Memory B cell (primary cell): ENCODE data around the gene KDM6A.
"Not testable (repeated sequence)": the region's sequence is repeated elsewhere in the genome, so short reads cannot be mapped to it uniquely, and the experiment has no call there.

Experiments
- ATAC-seq: fragments of 150-1000 bp; cut with Tn5 transposase; 2 replicates; pipeline ENCODE4 v1.10.0; 2021; ENCODE audit warnings: low read depth, mild to moderate bottlenecking, moderate library complexity
- DNase-seq, 2 donors: peaks; one replicate each; pipeline ENCODE4 v3.0.0; 2022; ENCODE audit warnings: low spot score in 2 of 2
- H3K27ac Mint-ChIP-seq: one replicate; pipeline ENCODE4 v1.8.0; 2022; ENCODE audit warnings: mild to moderate bottlenecking, moderate library complexity, mixed read lengths
- H3K27me3 Mint-ChIP-seq: one replicate; pipeline ENCODE4 v1.8.0; 2022; ENCODE audit warnings: mixed read lengths
- H3K36me3 Mint-ChIP-seq: one replicate; pipeline ENCODE4 v1.8.0; 2022; ENCODE audit warnings: mild to moderate bottlenecking, mixed read lengths
- H3K4me1 Mint-ChIP-seq: one replicate; pipeline ENCODE4 v1.8.0; 2022; ENCODE audit warnings: mixed read lengths
- H3K4me3 Mint-ChIP-seq: one replicate; pipeline ENCODE4 v1.8.0; 2022; ENCODE audit warnings: mild to moderate bottlenecking, moderate library complexity, mixed read lengths
- H3K9me3 Mint-ChIP-seq: one replicate; pipeline ENCODE4 v1.8.0; 2022; ENCODE audit warnings: mixed read lengths

The KDM6A gene

DNA sequence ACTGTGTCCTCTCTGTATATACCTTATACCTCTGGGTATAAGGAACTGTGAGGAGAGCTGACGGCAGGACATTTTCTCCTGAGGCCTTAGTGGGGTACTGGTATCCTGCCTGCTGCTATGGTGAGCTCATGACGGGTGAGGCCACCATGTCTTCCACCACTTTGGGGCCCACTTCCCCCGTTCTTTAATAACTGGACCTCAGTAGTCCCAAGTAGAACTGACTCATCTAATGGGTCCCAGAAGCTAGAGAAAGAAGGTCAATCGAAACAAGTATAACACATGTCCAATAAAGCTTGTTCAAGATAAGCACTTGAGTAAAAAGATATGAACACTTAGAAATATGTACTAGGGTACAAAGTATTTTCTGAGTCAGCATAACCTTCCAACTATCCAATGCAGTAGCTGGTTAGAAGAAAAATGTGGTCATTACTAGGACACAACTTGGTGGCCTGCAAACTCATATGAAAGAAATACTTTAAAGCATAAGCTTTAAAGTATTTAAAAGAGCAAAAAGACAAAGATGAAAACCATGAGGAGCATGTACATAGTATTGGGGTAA lies 256.0 kb downstream of the KDM6A start:
- ATAC-seq (no peak), DNase-seq (no peak)
- Mint-ChIP-seq H3K9me3 (peaks cover 6% of the 10 kb centered on the region), H3K4me1 (no peaks in the 10 kb centered on the region), H3K27ac (no peak overlapping the region), H3K36me3 (peaks cover 3% of the 10 kb centered on the region), H3K4me3 (no peak overlapping the region), H3K27me3 (peaks cover under 1% of the 10 kb centered on the region)

DNA sequence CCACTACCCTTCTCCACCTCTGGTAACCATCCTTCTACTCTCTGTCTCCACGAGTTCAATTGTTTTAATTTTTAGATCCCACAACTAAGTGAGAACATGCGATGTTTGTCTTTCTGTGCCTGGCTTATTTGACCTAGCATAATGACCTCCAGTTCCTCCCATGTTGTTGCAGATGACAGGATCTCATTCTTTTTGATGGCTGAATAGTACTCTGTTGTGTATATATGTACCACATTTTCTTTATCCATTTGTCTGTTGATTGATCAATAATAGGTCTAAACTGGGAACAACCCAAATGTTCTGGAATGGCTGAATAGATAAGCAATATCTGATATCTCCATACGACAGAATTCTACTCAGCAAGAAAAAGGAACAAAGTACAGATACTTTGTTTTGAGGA lies 260.5 kb downstream of the KDM6A start:
- no peak for ATAC-seq
- peaks cover 2% of the 10 kb centered on the region for H3K27me3 Mint-ChIP-seq

DNA sequence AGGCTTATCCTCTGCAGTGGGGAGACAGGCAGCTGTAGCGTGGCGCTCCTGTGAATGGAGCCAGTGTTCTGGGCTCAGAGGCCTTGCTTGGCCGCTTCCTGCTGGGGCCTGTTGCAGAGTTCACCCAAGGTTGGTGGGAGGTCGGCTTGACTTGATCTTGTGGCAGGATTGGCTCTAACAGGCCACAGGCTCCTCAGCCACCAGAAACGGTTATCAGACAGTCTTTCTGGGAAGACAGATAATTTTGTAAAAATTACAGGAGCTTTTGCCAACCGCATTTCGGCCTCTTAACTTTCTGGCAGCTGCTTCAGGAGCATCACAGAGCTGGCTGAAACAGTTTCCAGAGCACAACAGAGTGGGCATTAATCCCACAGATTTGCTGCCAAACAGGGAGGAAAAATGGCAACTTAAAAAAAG lies 261.3 kb downstream of the KDM6A start:
- Mint-ChIP-seq H3K36me3 (peaks cover 3% of the 10 kb centered on the region), H3K27me3 (peaks cover 2% of the 10 kb centered on the region), H3K9me3 (peaks cover 8% of the 10 kb centered on the region), H3K4me3 (no peak overlapping the region), H3K27ac (no peak overlapping the region), H3K4me1 (no peaks in the 10 kb centered on the region)
- ATAC-seq (no peak), DNase-seq (no peak)

More for the DNA sequence above, 260.5 kb downstream of the KDM6A start:
- peaks cover 3% of the 10 kb centered on the region for H3K36me3 Mint-ChIP-seq
- no peak overlapping the region for H3K4me3 Mint-ChIP-seq
- no peaks in the 10 kb centered on the region for H3K4me1 Mint-ChIP-seq
- DNase-seq: no peak
- peaks cover 8% of the 10 kb centered on the region for H3K9me3 Mint-ChIP-seq
- no peak overlapping the region for H3K27ac Mint-ChIP-seq

DNA sequence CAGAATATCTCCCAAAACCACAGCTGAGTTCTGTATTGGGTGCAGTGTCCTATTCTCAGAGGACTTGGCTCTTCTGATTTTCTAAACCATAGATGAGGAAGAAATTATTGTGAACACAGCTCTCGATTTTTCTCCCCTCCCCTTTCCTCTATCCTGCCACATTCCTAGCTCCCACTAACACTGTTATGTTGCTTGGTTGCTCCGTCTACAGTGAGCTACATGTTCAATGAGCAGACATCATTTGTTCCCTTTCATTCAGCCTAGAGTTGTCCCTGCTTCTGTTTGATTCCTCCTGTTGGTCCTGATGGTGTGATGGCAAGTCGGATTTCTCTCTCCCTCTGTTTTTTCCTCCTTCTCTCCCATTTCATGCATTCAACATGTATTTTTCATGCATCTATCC lies 261.8 kb downstream of the KDM6A start:
- Mint-ChIP-seq H3K4me3 (no peak overlapping the region), H3K9me3 (peaks cover 8% of the 10 kb centered on the region), H3K27ac (no peak overlapping the region), H3K4me1 (no peaks in the 10 kb centered on the region), H3K36me3 (peaks cover 3% of the 10 kb centered on the region), H3K27me3 (peaks cover 2% of the 10 kb centered on the region)
- DNase-seq (no peak), ATAC-seq (no peak)

DNA sequence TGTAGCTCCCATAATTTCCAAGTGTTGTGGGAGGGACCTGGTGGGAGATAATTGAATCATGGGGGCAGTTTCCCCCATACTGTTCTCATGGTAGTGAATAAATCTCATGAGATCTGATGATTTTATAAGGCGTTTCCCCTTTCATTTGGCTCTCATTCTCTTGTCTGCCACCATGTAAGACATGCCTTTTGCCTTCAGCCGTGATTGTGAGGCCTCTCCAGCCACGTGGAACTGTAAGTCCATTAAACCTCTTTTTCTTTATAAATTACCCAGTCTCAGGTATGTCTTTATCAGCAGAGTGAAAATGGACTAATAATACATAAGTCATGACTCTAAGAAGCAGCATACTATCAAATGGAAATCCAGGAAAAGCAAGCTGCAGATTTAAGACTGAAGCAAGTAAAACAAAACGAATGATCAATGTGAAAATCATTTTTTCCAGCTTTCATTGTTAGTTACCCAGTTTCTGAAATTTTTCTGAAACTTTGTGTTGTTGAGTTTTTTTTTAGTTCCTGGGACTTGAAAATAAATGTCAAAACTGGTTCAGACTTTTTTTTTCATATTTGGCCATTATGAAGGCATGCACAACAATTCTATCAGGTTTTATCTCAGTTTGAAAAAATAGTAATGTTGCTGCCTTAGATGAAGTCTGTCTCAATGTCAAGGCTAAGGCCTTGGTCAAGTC lies 262.5 kb downstream of the KDM6A start:
- not testable (repeated sequence) for ATAC-seq, H3K27ac Mint-ChIP-seq, H3K27me3 Mint-ChIP-seq, H3K9me3 Mint-ChIP-seq, H3K36me3 Mint-ChIP-seq, H3K4me3 Mint-ChIP-seq, H3K4me1 Mint-ChIP-seq, DNase-seq

- DNase-seq (no peak), ATAC-seq (no peak)
- Mint-ChIP-seq H3K36me3 (no peaks in the 10 kb centered on the region), H3K9me3 (peaks cover 3% of the 10 kb centered on the region), H3K27me3 (peaks cover 2% of the 10 kb centered on the region), H3K4me3 (no peak overlapping the region), H3K27ac (no peak overlapping the region), H3K4me1 (peaks cover 2% of the 10 kb centered on the region)
Observed at GRCh38 chrX:45137531-45137930, 264.5 kb downstream of the KDM6A start.

GRCh38 chrX:45138525-45138924 lies 265.5 kb downstream of the KDM6A start:
- no peak for DNase-seq
- Mint-ChIP-seq H3K27me3 (peaks cover 2% of the 10 kb centered on the region), H3K9me3 (peaks cover 3% of the 10 kb centered on the region), H3K4me3 (no peak overlapping the region), H3K27ac (no peak overlapping the region), H3K36me3 (no peaks in the 10 kb centered on the region), H3K4me1 (peaks cover 2% of the 10 kb centered on the region)
- ATAC-seq: peak; percentile 24

DNA sequence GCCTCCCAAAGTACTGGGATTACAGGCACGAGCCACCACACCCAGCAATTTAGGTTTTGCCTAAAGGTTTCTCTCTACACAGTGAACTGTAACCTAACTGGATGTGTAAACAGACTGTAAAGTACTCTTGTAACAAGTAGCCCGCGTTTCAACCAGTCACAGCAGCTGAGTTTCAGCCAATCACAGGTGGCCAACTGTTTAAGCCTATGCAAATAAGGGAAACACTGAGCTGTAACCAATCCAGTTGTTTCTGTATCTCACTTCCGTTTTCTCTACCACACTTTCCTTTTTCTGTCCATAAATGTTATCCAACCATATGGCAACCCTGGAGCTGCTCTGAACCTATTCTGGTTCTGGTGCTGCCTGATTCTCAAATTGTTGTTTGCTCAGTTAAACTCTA lies 267.8 kb downstream of the KDM6A start:
- no peaks in the 10 kb centered on the region for H3K9me3 Mint-ChIP-seq
- no peak overlapping the region for H3K4me3 Mint-ChIP-seq
- no peak for ATAC-seq
- no peaks in the 10 kb centered on the region for H3K36me3 Mint-ChIP-seq
- no peak overlapping the region for H3K27ac Mint-ChIP-seq
- peaks cover 2% of the 10 kb centered on the region for H3K4me1 Mint-ChIP-seq
- no peak for DNase-seq
- H3K27me3 Mint-ChIP-seq: no peaks in the 10 kb centered on the region

GRCh38 chrX:45142185-45142584 lies 269.2 kb downstream of the KDM6A start:
- no peak overlapping the region for H3K27ac Mint-ChIP-seq
- H3K9me3 Mint-ChIP-seq: no peaks in the 10 kb centered on the region
- peaks cover 2% of the 10 kb centered on the region for H3K4me1 Mint-ChIP-seq
- H3K36me3 Mint-ChIP-seq: no peaks in the 10 kb centered on the region
- ATAC-seq: no peak
- H3K27me3 Mint-ChIP-seq: no peaks in the 10 kb centered on the region
- no peak for DNase-seq
- no peak overlapping the region for H3K4me3 Mint-ChIP-seq

- no peak for ATAC-seq
- Mint-ChIP-seq H3K4me1 (peaks cover 2% of the 10 kb centered on the region), H3K4me3 (no peak overlapping the region), H3K27ac (no peak overlapping the region), H3K36me3 (no peaks in the 10 kb centered on the region), H3K27me3 (no peaks in the 10 kb centered on the region), H3K9me3 (no peaks in the 10 kb centered on the region)
- DNase-seq: no peak
Observed at GRCh38 chrX:45143455-45143854, 270.5 kb downstream of the KDM6A start.

DNA sequence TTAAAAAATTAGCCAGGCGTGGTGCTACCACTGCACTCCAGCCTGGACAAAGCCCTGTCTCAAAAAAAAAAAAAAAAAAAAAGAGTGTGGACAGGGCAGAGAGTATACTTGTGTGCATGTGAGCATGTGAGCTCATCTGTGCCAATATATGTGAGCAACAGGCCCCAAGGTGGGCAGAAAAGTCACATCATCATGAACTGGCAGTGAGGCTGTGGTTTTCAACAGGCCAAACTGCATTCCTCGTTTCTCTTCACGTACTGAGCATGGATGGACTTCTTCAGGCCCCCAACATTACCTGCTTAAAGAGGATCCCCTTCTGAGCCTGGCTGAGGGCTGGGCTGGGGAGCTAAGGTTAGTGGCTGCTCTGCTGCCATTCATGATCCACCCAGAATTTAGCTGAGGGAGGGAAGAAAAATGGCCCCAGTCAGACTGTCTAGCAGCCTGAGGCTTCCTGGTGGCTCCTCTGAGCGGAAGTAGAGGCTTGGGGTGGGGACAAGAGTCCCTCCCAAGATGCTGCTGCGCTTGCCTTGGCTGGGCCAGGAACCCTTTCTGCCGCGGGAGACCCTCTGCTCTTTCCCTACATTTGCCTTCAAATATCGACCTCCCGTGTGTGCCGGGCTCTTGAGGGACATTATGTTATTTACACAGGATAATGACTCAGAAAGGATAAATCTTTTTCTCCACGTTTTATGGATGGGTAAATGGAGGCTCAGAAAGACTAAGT lies 272.7 kb downstream of the KDM6A start:
- no peaks in the 10 kb centered on the region for H3K27me3 Mint-ChIP-seq
- H3K27ac Mint-ChIP-seq: no peak overlapping the region
- ATAC-seq: no peak
- H3K4me1 Mint-ChIP-seq: peaks cover 2% of the 10 kb centered on the region
- H3K9me3 Mint-ChIP-seq: no peaks in the 10 kb centered on the region
- no peak for DNase-seq
- H3K36me3 Mint-ChIP-seq: no peaks in the 10 kb centered on the region
- no peak overlapping the region for H3K4me3 Mint-ChIP-seq

DNA sequence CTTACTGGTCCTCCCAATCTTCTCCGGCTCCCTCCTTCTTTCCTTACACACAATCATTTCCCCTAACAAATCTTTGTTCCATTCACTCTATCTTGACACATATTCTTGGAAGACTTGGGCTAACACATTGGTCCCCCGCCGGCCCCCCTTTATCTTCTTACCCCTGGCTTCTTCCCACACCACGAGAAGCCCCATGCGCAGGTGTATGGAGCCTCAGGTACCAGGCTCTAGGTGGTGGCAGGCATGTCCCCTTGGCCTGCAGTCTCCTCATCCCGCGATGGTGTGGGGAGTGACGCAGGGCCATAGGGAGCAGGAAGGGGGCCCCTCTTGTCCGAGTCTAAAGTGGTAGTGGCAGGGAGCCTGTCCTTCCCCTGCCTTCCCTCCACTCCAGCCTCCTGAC lies 277.8 kb downstream of the KDM6A start:
- no peak for DNase-seq
- H3K4me3 Mint-ChIP-seq: no peak overlapping the region
- no peaks in the 10 kb centered on the region for H3K4me1 Mint-ChIP-seq
- ATAC-seq: no peak
- H3K9me3 Mint-ChIP-seq: no peaks in the 10 kb centered on the region
- H3K36me3 Mint-ChIP-seq: no peaks in the 10 kb centered on the region
- H3K27me3 Mint-ChIP-seq: no peaks in the 10 kb centered on the region
- H3K27ac Mint-ChIP-seq: no peak overlapping the region

GRCh38 chrX:45154033-45154360 lies 281.0 kb downstream of the KDM6A start:
- no peak for DNase-seq
- Mint-ChIP-seq H3K4me1 (no peaks in the 10 kb centered on the region), H3K27me3 (peaks cover 3% of the 10 kb centered on the region), H3K27ac (no peak overlapping the region), H3K9me3 (no peaks in the 10 kb centered on the region), H3K36me3 (no peaks in the 10 kb centered on the region), H3K4me3 (no peak overlapping the region)
- no peak for ATAC-seq

GRCh38 chrX:45154462-45154861 lies 281.5 kb downstream of the KDM6A start:
- ATAC-seq (no peak), DNase-seq (no peak)
- H3K4me3 Mint-ChIP-seq: no peak overlapping the region
- no peak overlapping the region for H3K27ac Mint-ChIP-seq
- H3K36me3 Mint-ChIP-seq: no peaks in the 10 kb centered on the region
- H3K27me3 Mint-ChIP-seq: peaks cover 3% of the 10 kb centered on the region
- H3K4me1 Mint-ChIP-seq: no peaks in the 10 kb centered on the region
- H3K9me3 Mint-ChIP-seq: no peaks in the 10 kb centered on the region

DNA sequence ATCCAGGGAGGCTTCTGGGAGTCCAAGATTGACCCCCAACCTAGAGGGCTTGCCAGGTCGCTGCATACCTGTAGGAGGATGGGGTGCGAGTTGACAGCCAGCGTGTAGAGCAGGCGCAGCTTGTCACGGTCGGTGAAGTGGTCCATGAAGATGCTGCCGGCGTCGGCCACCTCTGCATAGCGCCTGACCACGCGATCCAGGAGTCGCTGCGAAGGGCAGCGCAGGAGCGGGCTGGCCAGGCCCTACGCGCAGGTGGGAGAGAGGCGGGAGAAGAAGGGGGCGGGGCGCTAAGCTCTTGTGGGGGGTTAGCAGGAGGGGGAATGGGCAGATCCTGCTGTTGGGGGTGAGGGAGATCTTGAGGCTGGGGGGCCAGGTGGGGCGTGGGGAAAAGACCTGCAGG lies 284.7 kb downstream of the KDM6A start:
- no peak for DNase-seq
- no peaks in the 10 kb centered on the region for H3K4me1 Mint-ChIP-seq
- H3K4me3 Mint-ChIP-seq: no peak overlapping the region
- no peak overlapping the region for H3K27ac Mint-ChIP-seq
- ATAC-seq: no peak
- H3K36me3 Mint-ChIP-seq: peaks cover 2% of the 10 kb centered on the region
- H3K9me3 Mint-ChIP-seq: peaks cover 7% of the 10 kb centered on the region
- peaks cover 3% of the 10 kb centered on the region for H3K27me3 Mint-ChIP-seq
